ENCODE measurements around the gene PCYT1B.

The PCYT1B gene

GRCh38 chrX:24515447-24515846, 131.7 kb downstream of the PCYT1B start:
- no peak for DNase-seq

- peak; percentile 40 for DNase-seq
Measured at GRCh38 chrX:24513416-24513815, 133.7 kb downstream of the PCYT1B start.

- no peak for DNase-seq
Measured at GRCh38 chrX:24508375-24508774, 138.8 kb downstream of the PCYT1B start.
